A673 (cell line): ENCODE data around the gene PFDN4.
"Not testable (repeated sequence)": the region's sequence is repeated elsewhere in the genome, so short reads cannot be mapped to it uniquely, and the experiment has no call there.

Source experiments
- CTCF ChIP-seq: fragments of 300-800, 200-600 bp; sonication (generic); conservative IDR thresholded peaks from 2 replicates; pipeline ENCODE4 v1.5.1; 2017; ENCODE audit warnings: low read depth, mild to moderate bottlenecking, antibody characterized with exemption, low read length, moderate library complexity, mixed read lengths
- EZH2 ChIP-seq: fragments of 200-600 bp; sonication (generic); IDR thresholded peaks from 2 replicates; pipeline ENCODE4 v1.6.1; 2017; ENCODE audit warnings: borderline replicate concordance, low read depth, mild to moderate bottlenecking, mixed read lengths, antibody characterized with exemption, low read length; ENCODE audit not compliant: poor library complexity, severe bottlenecking

- not testable (repeated sequence) for TF ChIP-seq CTCF, EZH2
Observed at GRCh38 chr20:54248705-54249104, 40.8 kb downstream of the PFDN4 start.
